ENCODE data around the gene MAP2K5.

The MAP2K5 gene

DNA sequence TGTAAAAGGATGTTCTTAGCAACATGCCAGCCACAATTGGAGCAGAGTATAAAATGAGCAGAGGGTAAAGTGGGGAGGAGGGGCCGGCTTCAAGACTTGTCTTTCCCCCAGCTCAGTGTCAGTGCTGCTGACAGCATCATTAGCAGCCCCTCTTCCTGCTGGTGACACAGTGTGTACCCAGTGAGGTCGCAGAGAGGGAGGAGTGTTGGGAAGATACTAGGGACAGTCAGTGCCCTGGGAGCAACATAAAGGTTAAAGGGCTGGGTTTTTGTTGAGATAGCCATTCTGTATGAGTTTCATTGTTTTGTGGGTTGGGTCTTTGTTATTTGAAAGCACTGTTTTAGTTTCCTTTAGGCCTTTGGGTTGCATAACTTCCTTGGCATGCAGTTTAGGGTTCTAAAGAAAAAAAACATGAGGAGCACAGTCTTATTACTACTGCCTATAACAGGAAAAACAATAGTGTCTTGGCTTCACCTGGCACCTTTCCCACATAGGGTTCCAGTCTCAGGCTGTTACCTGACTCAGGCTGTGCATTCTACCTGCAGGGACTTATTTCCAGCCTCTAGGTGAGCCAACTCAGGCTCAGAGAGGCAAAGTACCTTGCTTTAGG lies 188.7 kb downstream of the MAP2K5 start:
- no peak for DNase-seq

DNA sequence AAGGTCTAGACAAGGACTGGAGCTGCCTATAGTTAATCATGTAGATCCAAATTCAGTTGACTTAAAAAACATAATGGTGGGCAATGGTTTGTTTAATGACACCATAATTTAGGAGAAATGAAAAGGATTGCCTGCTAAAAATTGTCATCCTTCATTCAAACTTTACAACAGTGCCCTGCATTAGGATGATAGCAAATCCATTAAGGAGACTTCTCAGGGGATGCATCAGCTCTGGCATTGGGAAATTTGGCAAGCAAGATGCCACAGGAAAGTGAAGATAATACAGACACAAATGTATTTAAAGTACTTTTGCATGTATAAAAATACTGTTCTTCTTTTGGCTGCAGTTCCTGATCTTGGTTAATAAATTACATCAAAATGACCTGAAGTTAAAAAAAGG lies 189.7 kb downstream of the MAP2K5 start:
- DNase-seq = no peak

GRCh38 chr15:67732671-67733374 lies 190.3 kb downstream of the MAP2K5 start:
- no peak for DNase-seq

GRCh38 chr15:67735896-67736295 lies 193.4 kb downstream of the MAP2K5 start:
- DNase-seq = no peak

GRCh38 chr15:67736810-67737209 lies 194.3 kb downstream of the MAP2K5 start:
- no peak for DNase-seq

GRCh38 chr15:67738056-67738455 lies 195.6 kb downstream of the MAP2K5 start:
- no peak for DNase-seq

DNA sequence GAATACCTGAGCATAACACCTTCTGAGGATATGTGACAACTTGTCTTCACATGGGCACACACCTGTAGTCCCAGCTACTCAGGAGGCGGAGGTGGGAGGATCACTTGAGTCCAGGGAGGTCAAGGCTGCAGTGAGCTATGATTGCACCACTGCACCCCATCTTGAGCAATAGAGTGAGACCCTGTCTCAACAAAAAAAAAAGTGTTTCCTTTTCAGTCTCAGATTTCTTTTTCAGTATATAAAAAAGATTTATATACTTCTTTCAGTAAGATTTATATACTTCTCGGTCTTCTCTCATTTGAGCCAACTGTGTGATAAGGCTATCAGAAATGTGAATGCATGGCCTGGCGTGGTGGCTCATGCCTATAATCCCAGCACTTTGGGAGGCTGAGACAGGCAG lies 197.9 kb downstream of the MAP2K5 start:
- DNase-seq = no peak

DNA sequence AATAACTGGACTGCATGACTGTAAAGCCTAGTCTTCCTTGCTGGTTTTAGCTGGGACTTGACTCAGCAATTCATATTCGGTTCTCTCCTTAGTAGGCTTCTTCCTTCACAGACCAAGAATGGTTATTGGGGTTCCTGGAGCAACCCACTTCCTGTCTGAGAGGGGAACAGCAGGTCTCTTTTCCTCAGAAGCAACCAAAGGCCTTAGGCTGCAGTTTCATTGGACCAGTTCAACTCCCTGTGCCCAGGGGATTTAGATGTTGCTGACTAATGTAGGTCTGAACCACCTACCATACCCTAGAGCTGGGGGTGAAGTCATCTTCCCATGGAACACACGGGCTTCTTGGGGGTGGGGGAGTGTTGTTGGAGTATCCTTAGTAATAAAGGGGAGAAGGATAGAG lies 198.8 kb downstream of the MAP2K5 start:
- no peak for DNase-seq

DNA sequence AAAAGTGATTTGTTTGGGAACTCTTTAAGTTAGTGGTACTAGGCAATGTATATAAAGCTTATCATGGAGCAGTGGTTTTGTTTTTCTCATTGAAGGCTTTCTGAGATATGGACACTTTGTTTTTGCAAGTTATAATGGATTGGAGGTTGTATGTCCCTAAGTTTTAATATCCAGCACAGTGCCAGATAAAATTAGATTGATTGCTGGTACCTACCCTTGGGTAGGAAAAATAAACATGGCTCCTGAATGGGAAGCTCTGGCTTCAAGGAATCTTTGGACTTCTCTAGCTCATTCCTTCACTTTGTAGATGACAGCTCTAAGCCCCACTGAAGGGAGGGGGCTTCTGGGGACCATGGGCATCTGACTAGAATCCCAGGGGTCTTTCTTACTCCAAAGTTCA lies 201.1 kb downstream of the MAP2K5 start:
- DNase-seq = no peak

DNA sequence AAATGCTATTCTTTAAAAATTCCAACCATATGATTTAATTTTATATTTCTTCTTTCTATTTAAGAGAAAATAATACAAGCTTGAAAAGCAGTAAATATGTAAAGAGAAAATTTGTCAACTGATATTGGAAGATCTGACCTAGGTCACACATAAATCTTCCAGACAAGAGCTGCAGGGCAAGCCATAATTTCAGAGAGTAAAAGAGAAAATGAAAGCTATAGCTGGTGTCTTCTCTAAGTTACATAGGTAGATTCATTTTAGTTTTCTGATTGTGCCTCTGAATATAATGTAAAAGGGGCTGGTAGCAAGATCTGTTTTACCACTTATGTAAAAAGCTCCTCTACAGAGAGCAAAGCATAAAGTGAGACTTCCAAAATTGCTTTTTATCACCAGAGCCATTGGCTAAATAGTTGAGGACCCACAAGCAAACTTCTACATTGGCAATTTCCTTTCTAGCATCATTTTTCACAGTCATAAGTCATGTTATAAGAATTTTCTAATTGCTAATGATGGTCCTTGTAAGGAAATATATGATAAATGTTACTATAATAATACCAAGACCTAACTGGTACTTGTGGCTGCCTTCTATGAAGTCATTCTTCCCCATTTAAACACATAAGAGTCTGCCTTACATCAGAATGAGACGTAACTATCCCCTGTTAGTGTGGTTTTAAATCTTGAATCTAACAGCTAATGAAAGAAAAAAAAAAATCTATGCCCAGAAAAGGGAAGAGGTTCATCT lies 202.0 kb downstream of the MAP2K5 start:
- DNase-seq = no peak

DNA sequence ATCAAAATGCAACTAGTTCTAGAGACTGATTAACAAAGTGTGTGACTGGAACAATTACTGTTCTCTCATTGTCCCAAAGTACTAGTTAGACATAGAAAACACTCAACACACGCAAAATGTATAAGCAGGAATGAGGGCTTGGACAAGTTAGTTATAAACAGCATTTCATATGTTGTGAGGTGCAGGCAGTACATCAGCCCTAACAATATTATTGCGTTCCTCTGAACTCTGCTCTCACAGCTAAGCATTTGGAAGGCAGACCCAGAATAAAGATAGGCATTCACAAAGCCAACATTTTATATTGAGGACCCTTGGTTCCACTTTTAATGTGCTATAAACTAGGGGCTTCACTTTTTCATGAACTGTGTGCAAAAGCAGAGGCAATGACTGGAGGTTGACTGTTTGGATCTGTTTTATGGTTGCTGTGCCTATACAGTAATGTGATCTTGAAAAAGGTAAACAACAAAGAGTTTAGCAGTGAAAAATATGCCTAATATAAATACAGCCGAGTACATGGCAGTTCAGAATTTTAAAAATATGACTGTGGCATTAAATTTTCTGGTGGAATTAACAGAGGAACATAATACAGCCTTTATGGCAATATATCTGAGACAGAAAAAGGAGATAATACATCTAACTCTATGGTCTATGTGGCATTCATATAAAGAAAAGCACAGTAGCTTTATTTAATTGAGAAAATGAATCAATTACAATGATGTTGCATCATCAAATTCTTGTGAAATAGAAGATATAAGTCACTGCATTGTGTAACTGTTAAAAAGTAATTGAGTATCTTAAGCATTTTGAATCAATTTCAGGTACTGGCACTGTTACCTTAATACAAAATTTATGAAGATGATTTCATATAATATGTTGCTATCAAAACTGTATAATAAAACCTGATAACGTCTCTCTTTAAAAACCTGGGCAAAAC lies 202.8 kb downstream of the MAP2K5 start:
- DNase-seq = no peak

- no peak for DNase-seq
Measured at GRCh38 chr15:67746022-67746421, 203.5 kb downstream of the MAP2K5 start.

GRCh38 chr15:67746450-67746849 lies 203.9 kb downstream of the MAP2K5 start:
- no peak for DNase-seq

- no peak for DNase-seq
Measured at GRCh38 chr15:67747921-67748320, 205.4 kb downstream of the MAP2K5 start.

DNA sequence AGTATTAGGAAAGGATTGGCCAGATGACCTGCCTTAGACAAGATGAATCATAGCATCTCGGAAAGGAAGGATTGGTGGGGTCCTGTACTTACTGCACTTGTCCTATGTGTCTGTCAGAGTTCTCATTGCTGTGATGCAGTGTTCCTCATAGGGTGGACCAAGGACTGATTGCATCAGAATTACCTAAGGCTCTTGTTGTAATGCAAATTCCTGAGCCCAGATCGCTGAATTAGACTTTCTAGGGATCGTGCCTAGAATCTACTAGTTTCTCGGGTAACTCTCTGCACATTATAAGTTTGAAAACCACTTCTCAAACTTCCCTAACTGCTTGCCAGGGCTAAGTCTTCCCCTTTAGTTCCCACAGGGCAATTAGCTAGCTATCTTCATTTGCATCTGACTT lies 207.9 kb downstream of the MAP2K5 start:
- DNase-seq = no peak

DNA sequence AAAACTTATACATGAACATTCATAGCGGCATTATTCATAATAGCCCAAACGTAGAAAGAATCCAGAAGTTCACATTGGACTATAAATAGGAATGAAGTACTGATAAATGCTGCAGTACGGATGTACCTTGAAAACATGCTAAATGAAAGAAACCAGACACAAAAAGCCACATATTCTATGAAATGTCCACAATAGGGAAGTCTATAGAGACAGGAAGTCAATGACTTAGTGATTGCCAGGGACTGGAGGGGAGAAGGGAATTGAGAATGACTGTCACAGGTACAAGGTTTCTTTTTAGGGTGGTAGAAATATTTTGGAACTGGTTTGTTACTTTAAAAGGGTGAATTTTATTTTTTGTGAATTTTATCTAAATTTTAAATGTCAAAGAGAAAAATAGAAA lies 211.4 kb downstream of the MAP2K5 start:
- no peak for DNase-seq

DNA sequence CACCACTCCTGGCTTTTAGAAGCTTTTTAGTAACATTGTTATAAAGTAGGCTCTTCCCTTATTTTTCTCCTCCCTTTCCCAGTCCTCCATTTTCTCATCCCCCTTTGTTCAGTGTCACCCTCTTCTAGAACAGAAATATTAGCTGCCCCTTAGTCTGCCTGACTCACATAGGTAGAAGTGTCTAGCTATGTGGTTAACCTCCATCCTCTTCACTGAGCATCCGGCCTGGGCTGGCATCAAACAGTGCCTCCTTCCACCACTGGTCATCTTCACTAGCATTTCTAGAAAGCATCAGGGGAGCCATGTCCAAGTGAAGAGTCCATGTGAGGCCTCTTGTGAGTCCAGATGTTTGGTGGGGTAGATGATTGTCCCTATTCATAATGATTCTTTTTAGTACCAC lies 212.8 kb downstream of the MAP2K5 start:
- DNase-seq = no peak

DNA sequence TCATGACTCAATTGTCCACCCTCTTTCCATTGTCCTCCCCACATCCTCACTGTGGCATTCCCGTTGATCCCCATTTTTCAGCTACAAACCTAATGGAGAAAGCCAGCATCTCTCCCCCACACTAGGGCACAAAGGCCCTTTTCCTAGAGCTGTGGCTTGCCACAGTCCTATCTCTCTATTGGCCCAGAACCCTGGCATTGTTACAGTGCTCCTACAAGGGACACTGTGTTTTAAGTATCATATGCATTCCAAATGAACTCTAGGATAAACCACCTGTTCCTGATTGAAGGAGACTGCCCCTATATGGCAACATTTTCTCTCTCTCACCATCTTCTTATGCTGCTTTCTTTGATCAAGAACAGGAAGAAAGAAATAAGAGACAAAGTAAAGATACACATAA lies 213.4 kb downstream of the MAP2K5 start:
- DNase-seq = no peak

DNA sequence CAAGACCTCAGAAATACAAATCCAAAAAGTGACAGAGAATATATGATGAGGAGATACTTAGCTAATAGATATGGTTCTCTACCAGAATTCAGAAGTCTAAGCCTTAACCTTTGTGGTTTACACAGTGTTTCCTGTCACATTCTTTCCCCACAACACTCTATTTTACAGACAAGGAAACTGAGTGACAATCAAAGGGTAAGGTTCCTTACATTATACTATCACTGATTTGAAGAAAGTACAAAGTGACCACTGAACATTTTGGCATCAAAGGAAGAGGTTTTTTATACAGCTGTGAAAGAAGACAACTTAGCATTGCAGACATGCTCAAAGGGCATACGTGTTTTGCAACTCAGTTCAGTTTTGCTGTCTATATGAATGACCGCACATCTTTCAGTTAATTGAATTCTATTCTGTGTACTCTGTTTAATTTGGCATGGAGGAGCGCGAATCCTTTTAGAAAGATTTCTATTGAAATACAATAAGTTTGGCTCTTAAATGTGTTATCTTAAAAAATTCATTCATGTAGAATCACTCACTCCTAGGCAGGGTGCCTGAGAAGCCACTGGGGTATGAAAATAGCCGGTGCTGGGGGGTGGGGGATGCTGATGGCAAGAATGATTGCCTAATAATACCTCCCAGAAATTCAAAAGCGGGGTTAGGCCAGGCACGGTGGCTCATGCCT lies 216.3 kb downstream of the MAP2K5 start:
- no peak for DNase-seq

GRCh38 chr15:67760901-67761300 lies 218.4 kb downstream of the MAP2K5 start:
- no peak for DNase-seq

- DNase-seq = no peak
Measured at GRCh38 chr15:67761343-67761742, 218.8 kb downstream of the MAP2K5 start.

- DNase-seq = no peak
Measured at GRCh38 chr15:67762610-67763368, 220.3 kb downstream of the MAP2K5 start.

Measured in DMS79 (cell line).